RKO (cell line): Measurements from ENCODE around the gene GHDC.
"Not testable (repeated sequence)": the region's sequence is repeated elsewhere in the genome, so short reads cannot be mapped to it uniquely, and the experiment has no call there.

Experiments
- DNase-seq: peaks from one replicate; pipeline ENCODE4 v3.0.0-alpha.2; 2016; ENCODE audit warnings: low spot score

Gene GHDC

GRCh38 chr17:42155614-42156045 lies 38.7 kb downstream of the GHDC start:
- no peak for DNase-seq

GRCh38 chr17:42153919-42154742 lies 40.2 kb downstream of the GHDC start:
- DNase-seq, result peak; percentile 48

GRCh38 chr17:42146911-42147607 lies 47.2 kb downstream of the GHDC start:
- no peak for DNase-seq

GRCh38 chr17:42143138-42143537 lies 51.2 kb downstream of the GHDC start:
- DNase-seq, result not testable (repeated sequence)

GRCh38 chr17:42142371-42142896 lies 51.9 kb downstream of the GHDC start:
- no peak for DNase-seq

GRCh38 chr17:42141382-42141781 lies 52.9 kb downstream of the GHDC start:
- DNase-seq, result no peak

GRCh38 chr17:42140690-42141089 lies 53.6 kb downstream of the GHDC start:
- DNase-seq, result not testable (repeated sequence)
